GM10266 (cell line): ENCODE data around the gene MRPL14.
"Not testable (repeated sequence)": the region's sequence is repeated elsewhere in the genome, so short reads cannot be mapped to it uniquely, and the experiment has no call there.

Source experiments
- DNase-seq: peaks from one replicate; pipeline ENCODE4 v3.0.0; 2012; ENCODE audit errors: extremely low spot score
- TF ChIP-seq, protein P1 (sequence below): IDR thresholded peaks from 2 replicates; pipeline ENCODE4 v1.5.1; 2012; ENCODE audit warnings: mild to moderate bottlenecking, low read depth; ENCODE audit not compliant: control insufficient read depth, insufficient read depth; ENCODE audit errors: missing control alignments

Gene MRPL14

DNA sequence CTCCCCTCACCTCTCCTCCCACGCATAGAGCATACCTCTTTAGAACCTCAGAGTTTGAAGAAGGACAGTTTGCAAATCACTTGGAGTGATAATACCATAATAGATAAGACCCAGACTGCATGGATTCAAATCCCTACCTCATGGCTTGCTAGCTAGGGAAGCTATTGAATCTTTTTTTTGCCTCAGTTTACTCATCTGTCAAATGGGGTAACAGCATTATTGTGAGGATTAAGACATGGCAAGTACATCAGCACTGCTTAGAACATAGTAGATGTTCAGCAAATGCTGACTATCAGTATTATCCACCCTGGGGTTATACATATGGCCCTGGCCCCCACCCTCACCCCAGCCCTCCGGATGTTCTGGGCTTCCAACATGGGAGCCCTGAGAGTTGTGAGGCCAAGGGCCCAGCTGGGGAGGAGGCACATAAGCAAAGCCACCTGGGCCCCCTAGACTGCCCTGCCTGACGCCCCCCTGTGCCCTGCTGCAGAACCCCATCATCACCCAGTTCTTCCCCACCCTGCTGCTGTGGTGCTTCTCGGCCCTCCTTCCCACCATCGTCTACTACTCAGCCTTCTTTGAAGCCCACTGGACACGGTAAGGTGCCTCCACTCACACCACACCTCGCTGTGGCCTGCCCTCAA is 22.2 kb upstream of the MRPL14 start:
- no peak for DNase-seq
- TF ChIP-seq, protein P1, sequence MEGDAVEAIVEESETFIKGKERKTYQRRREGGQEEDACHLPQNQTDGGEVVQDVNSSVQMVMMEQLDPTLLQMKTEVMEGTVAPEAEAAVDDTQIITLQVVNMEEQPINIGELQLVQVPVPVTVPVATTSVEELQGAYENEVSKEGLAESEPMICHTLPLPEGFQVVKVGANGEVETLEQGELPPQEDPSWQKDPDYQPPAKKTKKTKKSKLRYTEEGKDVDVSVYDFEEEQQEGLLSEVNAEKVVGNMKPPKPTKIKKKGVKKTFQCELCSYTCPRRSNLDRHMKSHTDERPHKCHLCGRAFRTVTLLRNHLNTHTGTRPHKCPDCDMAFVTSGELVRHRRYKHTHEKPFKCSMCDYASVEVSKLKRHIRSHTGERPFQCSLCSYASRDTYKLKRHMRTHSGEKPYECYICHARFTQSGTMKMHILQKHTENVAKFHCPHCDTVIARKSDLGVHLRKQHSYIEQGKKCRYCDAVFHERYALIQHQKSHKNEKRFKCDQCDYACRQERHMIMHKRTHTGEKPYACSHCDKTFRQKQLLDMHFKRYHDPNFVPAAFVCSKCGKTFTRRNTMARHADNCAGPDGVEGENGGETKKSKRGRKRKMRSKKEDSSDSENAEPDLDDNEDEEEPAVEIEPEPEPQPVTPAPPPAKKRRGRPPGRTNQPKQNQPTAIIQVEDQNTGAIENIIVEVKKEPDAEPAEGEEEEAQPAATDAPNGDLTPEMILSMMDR: no peak

DNA sequence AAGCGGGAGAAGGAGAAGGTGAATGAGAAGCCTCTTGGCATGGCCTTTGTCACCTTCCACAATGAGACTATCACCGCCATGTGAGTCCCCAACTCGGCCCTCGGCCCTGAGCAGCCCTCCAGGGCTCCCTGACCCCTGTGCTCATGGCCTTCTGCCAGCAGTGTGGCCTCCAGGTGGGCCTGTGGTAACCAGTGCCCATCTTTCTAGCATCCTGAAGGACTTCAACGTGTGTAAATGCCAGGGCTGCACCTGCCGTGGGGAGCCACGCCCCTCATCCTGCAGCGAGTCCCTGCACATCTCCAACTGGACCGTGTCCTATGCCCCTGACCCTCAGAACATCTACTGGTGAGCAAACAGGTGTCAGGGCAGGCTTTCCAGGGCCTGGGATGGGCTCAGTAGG is 21.1 kb upstream of the MRPL14 start:
- TF ChIP-seq, protein P1: no peak
- no peak for DNase-seq

DNA sequence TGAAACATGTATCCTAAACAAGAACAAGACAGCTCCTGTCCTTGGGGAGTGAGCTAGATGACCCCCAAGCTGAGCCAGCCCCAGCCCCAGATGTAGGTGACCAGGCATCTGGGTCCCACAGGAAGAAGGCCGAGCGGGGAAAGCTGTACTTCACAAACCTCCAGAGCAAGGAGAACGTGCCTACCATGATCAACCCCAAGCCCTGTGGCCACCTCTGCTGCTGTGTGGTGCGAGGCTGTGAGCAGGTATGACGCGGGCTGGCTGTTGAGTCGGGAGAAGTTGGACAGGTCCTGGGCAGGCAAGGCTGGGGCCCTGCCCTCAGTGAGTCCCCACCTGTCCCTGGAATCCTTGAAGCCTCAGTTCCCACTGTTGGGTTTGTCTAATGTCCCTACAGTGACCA is 20.0 kb upstream of the MRPL14 start:
- DNase-seq: no peak
- TF ChIP-seq, protein P1: no peak

DNA sequence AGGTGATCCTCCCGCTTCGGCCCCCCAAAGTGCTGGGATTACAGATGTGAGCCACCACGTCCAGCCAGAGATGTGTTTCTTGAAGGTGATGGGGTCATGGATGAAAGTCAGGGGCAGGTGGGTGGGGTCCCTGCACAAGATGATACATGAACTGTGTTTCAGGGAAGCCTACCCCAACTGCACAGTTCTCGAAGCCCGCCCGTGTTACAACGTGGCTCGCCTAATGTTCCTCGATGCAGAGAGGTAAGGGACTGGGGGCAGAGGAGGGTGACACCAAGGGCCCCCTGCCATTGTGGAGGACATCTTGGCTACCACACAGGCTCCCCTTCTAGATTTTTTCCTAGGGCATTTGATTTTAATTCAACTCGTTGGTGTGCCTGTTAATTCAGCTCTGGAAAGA is 19.4 kb upstream of the MRPL14 start:
- DNase-seq: no peak
- TF ChIP-seq, protein P1: no peak

DNA sequence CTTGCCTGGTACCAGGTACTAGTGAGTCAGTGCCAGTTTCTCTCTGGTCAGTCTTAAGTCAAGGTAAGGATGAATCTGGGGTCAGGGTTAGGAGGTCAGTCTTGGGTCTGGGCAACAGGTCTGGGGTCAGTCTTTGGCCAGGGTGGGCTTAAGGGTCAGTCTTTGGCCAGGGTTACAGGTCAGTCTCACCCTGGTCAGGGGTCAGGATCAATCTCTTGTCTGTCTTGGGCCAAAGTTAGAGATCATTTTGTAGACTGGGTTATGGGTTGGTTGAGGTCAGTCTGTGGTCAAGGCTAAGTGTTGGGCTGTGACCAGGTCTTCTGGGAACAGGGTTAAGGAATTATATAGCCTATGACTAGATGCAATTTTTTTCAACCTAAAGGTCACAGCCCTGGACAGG is 18.6 kb upstream of the MRPL14 start:
- no peak for DNase-seq
- TF ChIP-seq, protein P1: no peak

DNA sequence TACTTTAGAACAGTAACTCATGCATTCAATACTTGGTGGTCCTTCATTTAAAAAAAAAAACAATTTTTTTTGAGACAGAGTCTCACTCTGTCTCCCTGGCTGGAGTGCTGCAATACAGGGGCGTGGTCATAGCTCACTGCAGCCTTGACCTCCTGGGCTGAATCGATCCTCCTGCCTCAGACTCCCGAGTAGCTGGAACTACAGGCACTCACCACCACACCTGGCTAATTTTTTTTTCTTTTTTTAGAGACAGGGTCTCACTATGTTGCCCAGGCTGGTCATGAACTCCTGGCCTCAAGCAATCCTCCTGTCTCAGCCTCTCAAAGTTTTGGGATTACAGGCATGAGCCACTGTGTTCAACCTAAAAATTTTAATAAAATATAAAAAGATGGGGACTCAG is 17.3 kb upstream of the MRPL14 start:
- DNase-seq: not testable (repeated sequence)

DNA sequence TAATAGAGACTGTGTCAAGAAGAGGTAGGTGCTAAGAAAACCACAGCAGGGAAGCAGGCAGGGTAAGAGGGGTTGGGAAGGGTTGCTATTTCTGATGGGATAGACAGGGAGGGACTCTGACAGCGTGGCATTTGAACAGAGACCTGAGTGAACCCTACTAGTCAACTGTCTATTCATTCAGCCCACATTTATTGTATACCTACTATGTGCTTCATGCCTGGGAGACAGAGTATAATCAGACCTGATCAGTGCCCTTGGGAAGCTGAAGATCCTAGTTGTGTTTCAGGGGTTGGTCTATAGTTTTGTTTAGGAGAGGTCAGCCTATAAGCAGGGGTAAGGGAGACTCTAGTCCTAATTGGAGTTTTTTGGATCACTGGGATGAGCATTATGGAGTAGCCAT is 16.5 kb upstream of the MRPL14 start:
- TF ChIP-seq, protein P1: no peak
- DNase-seq: no peak

DNA sequence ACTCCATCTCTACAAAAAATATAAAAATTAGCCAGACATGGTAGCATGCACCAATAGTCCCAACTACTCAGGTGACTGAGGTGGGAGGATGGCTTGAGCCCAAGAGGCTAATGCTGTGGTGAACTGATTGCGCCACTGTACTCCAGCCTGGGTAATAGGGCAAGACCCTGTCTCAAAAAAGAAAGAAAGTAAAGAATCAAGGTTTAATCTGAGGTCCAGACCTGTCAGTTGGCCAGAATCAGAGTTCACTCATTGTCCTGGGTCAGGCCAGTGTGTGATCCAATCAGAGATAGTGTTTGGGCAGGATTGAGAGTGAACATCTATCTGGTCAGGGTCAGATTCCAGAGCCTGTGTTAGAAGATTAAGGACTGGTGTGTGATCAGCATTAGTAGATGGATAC is 15.6 kb upstream of the MRPL14 start:
- DNase-seq: no peak
- TF ChIP-seq, protein P1: no peak
